ENCODE results near the gene ST3GAL4.

Gene ST3GAL4

GRCh38 chr11:126430581-126431335 is 75.3 kb downstream of the ST3GAL4 start:
- DNase-seq = no peak

GRCh38 chr11:126431401-126432064 is 76.0 kb downstream of the ST3GAL4 start:
- no peak for DNase-seq

- DNase-seq = no peak
Measured at GRCh38 chr11:126432065-126432461, 76.6 kb downstream of the ST3GAL4 start.

- DNase-seq = no peak
Measured at GRCh38 chr11:126432525-126432924, 77.0 kb downstream of the ST3GAL4 start.

- DNase-seq = no peak
Measured at GRCh38 chr11:126433244-126433846, 77.9 kb downstream of the ST3GAL4 start.

- DNase-seq = no peak
Measured at GRCh38 chr11:126433989-126434949, 78.8 kb downstream of the ST3GAL4 start.

- no peak for DNase-seq
Measured at GRCh38 chr11:126434950-126435335, 79.5 kb downstream of the ST3GAL4 start.

GRCh38 chr11:126436209-126436755 is 80.8 kb downstream of the ST3GAL4 start:
- DNase-seq = no peak

- no peak for DNase-seq
Measured at GRCh38 chr11:126437731-126438130, 82.2 kb downstream of the ST3GAL4 start.

- DNase-seq = no peak
Measured at GRCh38 chr11:126438272-126438671, 82.8 kb downstream of the ST3GAL4 start.

GRCh38 chr11:126438691-126439090 is 83.2 kb downstream of the ST3GAL4 start:
- DNase-seq = no peak

- no peak for DNase-seq
Measured at GRCh38 chr11:126440276-126440675, 84.8 kb downstream of the ST3GAL4 start.

GRCh38 chr11:126440792-126441514 is 85.5 kb downstream of the ST3GAL4 start:
- peak; percentile 73 for DNase-seq

- DNase-seq = no peak
Measured at GRCh38 chr11:126443120-126443519, 87.6 kb downstream of the ST3GAL4 start.

GRCh38 chr11:126444072-126444471 is 88.6 kb downstream of the ST3GAL4 start:
- no peak for DNase-seq

GRCh38 chr11:126446581-126446980 is 91.1 kb downstream of the ST3GAL4 start:
- no peak for DNase-seq

GRCh38 chr11:126450198-126450597 is 94.7 kb downstream of the ST3GAL4 start:
- no peak for DNase-seq

- no peak for DNase-seq
Measured at GRCh38 chr11:126450806-126451205, 95.3 kb downstream of the ST3GAL4 start.

GRCh38 chr11:126451211-126451802 is 95.8 kb downstream of the ST3GAL4 start:
- no peak for DNase-seq

- DNase-seq = no peak
Measured at GRCh38 chr11:126452241-126453101, 97.0 kb downstream of the ST3GAL4 start.

Measured in activated CD4-positive, alpha-beta T cell treated with anti-CD3 and anti-CD28 coated beads, Interleukin-2, amount 50 U/mL, for 16 hours (primary cell).